ENCODE results near the gene B2M. TPM values are rescaled to one million over a fixed set of nuclear protein-coding genes. Genes with fewer than 3 reads are reported as not detected.
A peak's percentile ranks its signal among the peaks of the same experiment; 100 is the strongest.

B2M gene
- total and polyA plus RNA-seq, 2 of the 8 experiments (the other 6 are each of a cell fraction or from before 2014, with no cell fraction given): 78.9 to 907 TPM

- Histone ChIP-seq H2BK120ac (replicated peaks; ENCODE audit: low read depth, low read length) (no peak overlapping the region), H3K14ac (ENCODE audit: insufficient read length) (no peak overlapping the region), H3K27ac (ENCODE audit: low read depth, low read length) (no peak overlapping the region), H3K4ac (replicated peaks; ENCODE audit: insufficient read length, low read depth, low read length) (peak overlapping the region; percentile 14), H2AK5ac (ENCODE audit: low read depth, low read length) (no peak overlapping the region), H2BK15ac (ENCODE audit: low read length) (peak overlapping the region; percentile 54; the same call in 1 of the 2 replicates), H4K5ac (ENCODE audit: insufficient read length, low read depth, low read length) (no peak overlapping the region), H2BK5ac (ENCODE audit: low read depth, low read length) (peak overlapping the region; percentile 45; the same call in 1 of the 2 replicates), H3K18ac (ENCODE audit: extremely low read depth, low read length) (no peak overlapping the region), H3K23ac (ENCODE audit: insufficient read length) (no peak overlapping the region), H4K20me1 (replicated peaks in 1 of 2; ENCODE audit: control insufficient read depth in 1 of 2, insufficient read depth in 2 of 2, low read length in 2 of 2) (no peaks in the 10 kb centered on the region), H3K4me2 (ENCODE audit: insufficient read depth in 1 of 2, low read depth in 2 of 2, low read length in 2 of 2) (peak overlapping the region; percentile 82 to 87), H3K23me2 (ENCODE audit: low read depth, low read length) (peaks cover 7% of the 10 kb centered on the region), H3K27me3 (replicated peaks in 1 of 4; ENCODE audit: control insufficient read depth in 3 of 4, extremely low read depth in 1 of 4, insufficient read depth in 3 of 4, low read length in 3 of 4) (no peaks in the 10 kb centered on the region), H3K9ac (replicated peaks in 1 of 4; ENCODE audit: extremely low read depth in 1 of 4, low read depth in 3 of 4, low read length in 3 of 4) (peak overlapping the region in 3 of 4 experiments; percentile 22 to 41 (median 29); a peak in 4 of 7 replicates), H3K79me2 (ENCODE audit: control insufficient read depth in 1 of 2, insufficient read depth in 2 of 2, low read length in 2 of 2) (no peaks in the 10 kb centered on the region), H3K4me1 (replicated peaks in 1 of 4; ENCODE audit: control insufficient read depth in 3 of 4, insufficient read depth in 4 of 4, low read length in 3 of 4) (peaks cover 0 to 7% (median 4%) of the 10 kb centered on the region in 4 experiments; a peak in 4 of 7 replicates), H2BK12ac (ENCODE audit: low read depth, low read length) (0 out of 2 replicates have a peak overlapping the region, but pooled peaks have one; percentile 42), H4K91ac (replicated peaks; ENCODE audit: insufficient read length, low read length) (no peak overlapping the region), H3K56ac (replicated peaks; ENCODE audit: insufficient read length, low read depth, low read length) (peak overlapping the region; percentile 37), H3K36me3 (ENCODE audit: control insufficient read depth in 2 of 4, insufficient read depth in 4 of 4, low read length in 3 of 4) (no peaks in the 10 kb centered on the region), H4K8ac (ENCODE audit: extremely low read depth, insufficient read depth, low read length) (peak overlapping the region; percentile 77; the same call in 1 of the 2 replicates), H2AFZ (ENCODE audit: low read length) (peak overlapping the region; percentile 91), H3K9me3 (ENCODE audit: insufficient read depth in 2 of 2, low read depth in 1 of 2, low read length in 1 of 2) (no peaks in the 10 kb centered on the region), H3K79me1 (ENCODE audit: low read depth, low read length) (no peaks in the 10 kb centered on the region), H2BK20ac (ENCODE audit: low read length) (no peak overlapping the region), H3K4me3 (ENCODE audit: extremely low read depth in 1 of 4, insufficient read depth in 2 of 4, low read depth in 3 of 4, low read length in 4 of 4) (peak overlapping the region; percentile 80 to 90 (median 90))
- ChIA-PET POLR2A (ENCODE audit: partially characterized antibody) (interaction anchor here (0.7 to 6.3 kb wide), 6 partner anchors 8 to 66 kb away, joined by 3 to 64 read pairs (median 6); partner anchors contain the start of genes B2M, PATL2 and SPG11), CTCF (ENCODE audit: partially characterized antibody) (interaction anchor here (0.7 to 4.9 kb wide), 6 partner anchors 8 to 151 kb away, joined by 3 to 31 read pairs (median 4); partner anchors contain the start of gene SPG11)
- FAIRE-seq (no peak), DNase-seq (ENCODE audit: low read depth in 1 of 2, low spot score in 2 of 2) (no peak)
- 11% methylated on average over 21 of the region's 21 CpGs; no CpG with 5 or more reads in 1 of the 2 experiments for WGBS, 2 experiments (ENCODE audit: extremely low coverage in 1 of 2, insufficient coverage in 1 of 2, insufficient read length in 1 of 2, insufficient replicate concordance in 2 of 2, low coverage in 1 of 2, low lambda C conversion rate in 2 of 2, missing lambda C conversion rate in 1 of 2)
- no peak for TF ChIP-seq BACH1 (IDR thresholded peaks at IDR 0.05; ENCODE audit: low read length)
- TF ChIP-seq EZH2 (IDR thresholded peaks at IDR 0.05; ENCODE audit: low read depth, low read length, severe bottlenecking): no peak
- no peak for TF ChIP-seq SP1 (IDR thresholded peaks at IDR 0.05; ENCODE audit: low read depth, low read length)
- no peak for TF ChIP-seq SAP30 (IDR thresholded peaks at IDR 0.05; ENCODE audit: insufficient read depth, insufficient replicate concordance, low read length)
- no peak for TF ChIP-seq SP2 (IDR thresholded peaks at IDR 0.05; ENCODE audit: low read length)
- TF ChIP-seq SIN3A (conservative IDR thresholded peaks at IDR 0.05 in 1 of 2, IDR thresholded peaks at IDR 0.05 in 1 of 2; ENCODE audit: low read depth in 1 of 2, low read length in 2 of 2): 0 out of 4 replicates have a peak, but pooled peaks of 1 of the 2 experiments have one; percentile 48
- no peak for TF ChIP-seq ASH2L (IDR thresholded peaks at IDR 0.05; ENCODE audit: low read length)
- TF ChIP-seq RXRA (IDR thresholded peaks at IDR 0.05; ENCODE audit: insufficient read depth, low read depth, low read length): no peak
- TF ChIP-seq KDM4A (IDR thresholded peaks at IDR 0.05; ENCODE audit: low read depth, low read length, severe bottlenecking): no peak
These were observed 18.3 kb downstream of the B2M start for GRCh38 chr15:44729408-44730127.

All from H1 (cell line).